ENCODE data around the gene ARL13A. TPM values are rescaled to one million over a fixed set of nuclear protein-coding genes. Genes with fewer than 3 reads are reported as not detected.
"Not testable (repeated sequence)": the region's sequence is repeated elsewhere in the genome, so short reads cannot be mapped to it uniquely, and the experiment has no call there.

Gene ARL13A
- total RNA-seq, 1 donor from 2014 or later, result not detected

DNA sequence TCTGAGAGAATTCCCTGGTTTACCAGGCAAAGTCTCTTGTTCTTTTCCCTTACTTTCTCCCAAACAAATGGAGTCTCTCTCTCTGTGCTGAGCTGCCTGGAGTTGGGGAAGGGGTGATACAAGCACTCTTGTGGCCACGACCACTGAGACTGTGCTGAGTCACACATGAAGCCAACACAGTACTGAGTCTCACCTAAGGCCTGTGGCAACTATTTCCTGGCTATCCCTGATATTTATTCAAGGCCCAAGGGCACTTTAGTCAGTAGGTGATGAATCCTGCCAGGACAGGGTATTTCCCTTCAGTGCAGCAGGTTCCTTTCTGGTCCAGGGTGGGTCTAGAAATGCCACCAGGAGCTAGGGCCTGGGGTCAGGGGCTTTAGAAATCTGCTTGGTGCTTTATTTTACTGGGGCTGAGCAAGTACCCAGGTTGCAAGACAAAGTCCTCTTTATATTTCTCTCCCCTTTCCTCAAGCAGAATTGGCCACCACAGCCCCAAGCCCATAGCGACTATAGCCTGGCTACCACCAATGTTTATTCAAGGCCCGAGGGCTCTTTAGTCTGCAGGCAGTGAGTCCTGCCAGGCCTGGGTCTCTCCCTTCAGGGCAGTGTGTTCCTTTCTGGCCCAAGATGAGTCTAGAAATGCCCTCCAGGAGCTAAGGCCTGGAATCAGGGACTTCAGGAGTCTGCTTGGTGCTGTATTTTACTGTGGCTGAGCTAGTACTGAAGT is 10.5 kb downstream of the ARL13A start:
- FAIRE-seq (peak; percentile 28), DNase-seq (ENCODE audit: low read depth) (peak; percentile 83)
- TF ChIP-seq, protein P1, sequence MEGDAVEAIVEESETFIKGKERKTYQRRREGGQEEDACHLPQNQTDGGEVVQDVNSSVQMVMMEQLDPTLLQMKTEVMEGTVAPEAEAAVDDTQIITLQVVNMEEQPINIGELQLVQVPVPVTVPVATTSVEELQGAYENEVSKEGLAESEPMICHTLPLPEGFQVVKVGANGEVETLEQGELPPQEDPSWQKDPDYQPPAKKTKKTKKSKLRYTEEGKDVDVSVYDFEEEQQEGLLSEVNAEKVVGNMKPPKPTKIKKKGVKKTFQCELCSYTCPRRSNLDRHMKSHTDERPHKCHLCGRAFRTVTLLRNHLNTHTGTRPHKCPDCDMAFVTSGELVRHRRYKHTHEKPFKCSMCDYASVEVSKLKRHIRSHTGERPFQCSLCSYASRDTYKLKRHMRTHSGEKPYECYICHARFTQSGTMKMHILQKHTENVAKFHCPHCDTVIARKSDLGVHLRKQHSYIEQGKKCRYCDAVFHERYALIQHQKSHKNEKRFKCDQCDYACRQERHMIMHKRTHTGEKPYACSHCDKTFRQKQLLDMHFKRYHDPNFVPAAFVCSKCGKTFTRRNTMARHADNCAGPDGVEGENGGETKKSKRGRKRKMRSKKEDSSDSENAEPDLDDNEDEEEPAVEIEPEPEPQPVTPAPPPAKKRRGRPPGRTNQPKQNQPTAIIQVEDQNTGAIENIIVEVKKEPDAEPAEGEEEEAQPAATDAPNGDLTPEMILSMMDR (IDR thresholded peaks at IDR 0.05; ENCODE audit: insufficient read depth, low read length, severe bottlenecking), result no peak
- no peak overlapping the region for H3K4me3 ChIP-seq (ENCODE audit: low read depth, low read length)
- H3K27me3 ChIP-seq (ENCODE audit: control insufficient read depth, insufficient read depth, low read length), result no peaks in the 10 kb centered on the region
- H3K36me3 ChIP-seq (ENCODE audit: control insufficient read depth, insufficient read depth, low read length), result no peaks in the 10 kb centered on the region

DNA sequence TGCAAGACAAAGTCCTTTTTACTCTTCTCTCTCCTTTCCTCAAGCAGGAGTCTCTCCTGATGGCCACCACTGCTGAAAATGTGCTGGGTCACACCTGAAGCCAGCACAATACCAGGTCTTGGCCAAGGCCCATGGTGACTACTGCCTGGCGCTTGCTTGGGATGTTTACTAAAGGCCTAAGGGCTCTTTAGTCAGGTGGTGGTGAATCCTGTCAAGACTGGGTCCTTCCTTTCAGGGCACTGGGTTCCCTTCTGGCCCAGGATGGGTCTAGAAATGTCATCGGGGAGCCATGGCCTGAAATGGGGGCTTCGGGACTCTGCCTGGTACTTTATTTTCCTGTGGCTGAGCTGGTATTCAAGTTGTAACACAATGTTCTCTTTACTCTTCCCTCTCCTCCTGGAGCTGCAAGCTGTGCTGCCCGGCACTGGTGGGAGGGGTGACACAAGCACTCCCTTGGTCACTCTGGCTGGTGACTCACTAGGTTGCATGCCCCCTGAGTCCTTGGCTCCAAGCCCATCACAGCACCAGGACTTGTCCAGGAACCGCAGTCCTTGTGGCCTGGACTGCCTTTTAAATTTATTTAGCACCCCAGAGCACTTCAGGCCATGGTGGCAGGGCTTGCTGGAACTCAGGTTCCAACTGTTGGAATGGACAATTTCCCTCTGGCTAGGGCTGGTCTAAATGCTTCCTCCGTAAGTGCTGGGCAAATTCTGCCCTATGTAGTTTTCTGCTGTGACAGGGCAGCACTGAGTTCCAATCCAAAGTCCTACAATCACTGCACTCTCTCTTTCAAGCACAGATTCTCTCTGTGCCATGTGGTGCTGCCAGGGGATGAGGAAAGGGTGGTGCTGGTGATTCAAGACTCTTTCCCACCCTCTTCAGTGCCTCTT is 11.3 kb downstream of the ARL13A start:
- DNase-seq (ENCODE audit: low read depth) (peak; percentile 59), FAIRE-seq (peak; percentile 36)
- Histone ChIP-seq H3K27me3 (ENCODE audit: control insufficient read depth, insufficient read depth, low read length) (no peaks in the 10 kb centered on the region), H3K36me3 (ENCODE audit: control insufficient read depth, insufficient read depth, low read length) (no peaks in the 10 kb centered on the region), H3K4me3 (ENCODE audit: low read depth, low read length) (no peak overlapping the region)
- TF ChIP-seq, protein P1 (IDR thresholded peaks at IDR 0.05; ENCODE audit: insufficient read depth, low read length, severe bottlenecking), result no peak

DNA sequence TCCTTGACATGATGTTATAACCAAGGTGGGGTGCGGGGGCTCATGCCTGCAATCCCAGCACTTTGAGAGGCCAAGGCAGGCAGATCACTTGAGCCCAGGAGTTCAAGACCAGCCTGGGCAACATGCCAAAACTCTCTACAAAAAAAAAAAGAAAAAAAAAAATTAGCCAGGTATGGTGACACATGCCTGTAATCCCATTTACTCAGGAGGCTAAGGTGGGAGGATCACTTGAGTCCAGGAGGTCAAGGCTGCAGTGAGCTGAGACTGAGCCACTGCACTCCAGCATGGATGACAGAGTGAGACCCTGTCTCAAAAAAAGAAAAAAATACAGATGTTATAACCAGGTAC is 12.0 kb downstream of the ARL13A start:
- not testable (repeated sequence) for H3K27me3 ChIP-seq (ENCODE audit: control insufficient read depth, insufficient read depth, low read length); H3K36me3 ChIP-seq (ENCODE audit: control insufficient read depth, insufficient read depth, low read length); H3K4me3 ChIP-seq (ENCODE audit: low read depth, low read length); FAIRE-seq
- peak; percentile 23 for DNase-seq (ENCODE audit: low read depth)

DNA sequence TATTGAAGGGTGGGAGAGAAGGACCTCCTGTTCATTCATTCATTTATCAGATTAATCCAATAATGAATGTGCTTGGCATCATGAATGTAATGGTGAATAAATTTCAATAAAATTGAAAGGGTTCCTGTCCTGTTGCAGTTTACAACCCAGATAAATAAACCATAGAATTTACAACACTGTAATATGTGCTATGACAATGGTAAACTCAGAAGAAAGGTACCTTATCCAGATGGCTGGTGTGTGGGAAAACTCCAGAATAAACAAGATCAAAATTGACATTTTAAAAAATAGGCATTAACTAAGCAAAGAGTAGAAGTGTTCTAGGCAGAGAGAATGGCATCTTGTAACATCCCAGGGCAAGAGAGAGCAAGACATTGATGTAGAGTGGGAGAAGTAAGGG is 15.3 kb downstream of the ARL13A start:
- TF ChIP-seq, protein P1 (IDR thresholded peaks at IDR 0.05; ENCODE audit: insufficient read depth, low read length, severe bottlenecking), result no peak
- H3K36me3 ChIP-seq (ENCODE audit: control insufficient read depth, insufficient read depth, low read length), result no peaks in the 10 kb centered on the region
- FAIRE-seq (no peak), DNase-seq (ENCODE audit: low read depth) (no peak)
- H3K27me3 ChIP-seq (ENCODE audit: control insufficient read depth, insufficient read depth, low read length), result no peaks in the 10 kb centered on the region
- H3K4me3 ChIP-seq (ENCODE audit: low read depth, low read length), result no peak overlapping the region

DNA sequence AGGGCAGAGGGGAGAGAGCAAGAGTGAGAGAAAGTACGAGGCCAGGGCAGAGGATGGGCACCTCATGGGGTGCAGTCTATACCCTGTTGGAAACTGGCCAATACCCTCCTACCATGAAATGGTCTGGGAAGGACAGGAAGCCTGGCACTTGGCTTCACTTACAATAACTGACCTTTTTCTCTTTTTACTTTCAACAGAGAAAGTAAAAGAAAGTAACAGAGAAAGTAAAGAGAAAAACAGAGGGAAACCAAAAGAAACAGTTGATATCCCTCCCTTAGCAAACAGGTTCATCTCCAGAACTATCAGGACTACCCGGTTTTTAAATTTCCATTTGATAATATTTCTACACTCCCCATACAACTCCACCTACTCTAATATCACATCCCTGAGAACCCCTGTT is 20.6 kb downstream of the ARL13A start:
- H3K27me3 ChIP-seq (ENCODE audit: control insufficient read depth, insufficient read depth, low read length), result no peaks in the 10 kb centered on the region
- TF ChIP-seq, protein P1 (IDR thresholded peaks at IDR 0.05; ENCODE audit: insufficient read depth, low read length, severe bottlenecking), result no peak
- FAIRE-seq, result no peak
- no peak overlapping the region for H3K4me3 ChIP-seq (ENCODE audit: low read depth, low read length)
- H3K36me3 ChIP-seq (ENCODE audit: control insufficient read depth, insufficient read depth, low read length), result no peaks in the 10 kb centered on the region
- no peak for DNase-seq (ENCODE audit: low read depth)
